Measurements from ENCODE around the gene KRTAP12-1.

GRCh38 chr21:44722731-44723130, 40.8 kb upstream of the KRTAP12-1 start:
- TF ChIP-seq EZH2 (IDR thresholded peaks at IDR 0.05) (no peak), POLR2AphosphoS5 (IDR thresholded peaks at IDR 0.05; ENCODE audit: borderline replicate concordance, low read depth, low read length) (no peak)
